IPS-11a (cell line): ENCODE results near the gene HS6ST3.
"Not testable (repeated sequence)": the region's sequence is repeated elsewhere in the genome, so short reads cannot be mapped to it uniquely, and the experiment has no call there.

Experiments used
- H3K4me3 ChIP-seq: one replicate; pipeline ENCODE4 v1.5.1; 2013; ENCODE audit warnings: low read depth, low read length, control low read depth

The HS6ST3 gene

DNA sequence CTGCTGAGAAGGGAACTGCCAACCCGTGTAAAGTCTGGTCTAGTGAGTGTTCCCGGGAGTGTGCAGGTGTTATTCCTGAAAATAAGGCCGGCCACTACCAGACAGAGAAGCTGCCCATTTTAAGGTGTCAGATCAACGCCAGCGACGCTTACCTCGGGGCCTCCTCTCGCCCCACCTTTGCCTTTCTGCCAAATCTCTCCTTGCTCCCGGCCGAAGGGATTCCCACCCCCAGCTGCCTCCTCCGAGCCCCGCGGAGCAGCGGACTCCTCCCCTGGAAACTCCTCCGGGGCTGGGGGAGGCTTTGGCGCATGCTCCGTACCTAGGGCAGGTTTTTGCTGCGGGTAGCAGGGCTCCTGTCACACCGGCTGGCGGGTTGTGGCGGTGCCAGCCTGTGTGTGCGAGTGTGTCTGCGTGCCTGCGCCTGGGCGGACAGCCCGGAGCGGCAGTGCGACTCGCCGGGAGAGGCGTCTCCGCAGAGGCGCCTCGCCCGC lies at the start of gene HS6ST3:
Gene HS6ST3, plus strand, starts transcription at position 359 of the 491 bp plus-strand sequence.
- peak within 1 kb of the TSS; percentile 66 for H3K4me3 ChIP-seq

DNA sequence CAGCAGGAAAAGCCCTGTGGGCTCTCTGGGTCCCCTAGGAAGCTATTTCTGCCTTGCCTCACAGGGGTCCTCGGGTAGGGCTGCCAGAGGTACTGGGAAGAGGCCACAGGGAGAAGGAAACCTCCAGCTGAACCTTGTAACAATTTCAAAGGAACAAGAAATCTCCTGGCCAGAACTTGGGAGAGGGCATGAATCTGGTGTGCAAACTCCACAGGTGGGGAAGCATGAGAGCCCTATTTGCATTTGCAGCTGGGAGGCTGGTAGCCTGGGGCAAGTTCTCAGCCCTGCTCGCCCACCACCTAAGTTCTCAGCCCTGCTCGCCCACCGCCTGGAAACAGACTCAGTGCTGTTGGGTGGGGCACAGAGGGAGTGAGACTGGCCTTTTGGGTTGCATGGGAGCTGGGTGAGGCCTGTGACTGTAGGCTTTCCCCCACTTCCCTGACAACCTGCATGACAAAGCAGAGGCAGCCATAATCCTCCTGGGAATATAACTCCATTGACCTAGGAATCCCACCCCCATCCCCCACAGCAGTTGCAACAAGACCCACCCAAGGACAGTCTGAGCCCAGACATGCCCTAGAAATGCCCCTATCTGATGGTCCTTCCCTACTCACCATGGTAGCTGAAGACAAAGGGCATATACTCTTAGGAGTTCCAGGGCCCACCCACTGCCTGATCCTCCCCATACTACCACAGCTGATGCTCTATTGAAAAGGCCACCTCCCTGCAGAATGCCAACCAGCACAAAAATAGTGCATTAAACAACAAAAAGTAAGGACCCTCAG lies 48.4 kb upstream of the HS6ST3 start:
- no peak overlapping the region for H3K4me3 ChIP-seq

DNA sequence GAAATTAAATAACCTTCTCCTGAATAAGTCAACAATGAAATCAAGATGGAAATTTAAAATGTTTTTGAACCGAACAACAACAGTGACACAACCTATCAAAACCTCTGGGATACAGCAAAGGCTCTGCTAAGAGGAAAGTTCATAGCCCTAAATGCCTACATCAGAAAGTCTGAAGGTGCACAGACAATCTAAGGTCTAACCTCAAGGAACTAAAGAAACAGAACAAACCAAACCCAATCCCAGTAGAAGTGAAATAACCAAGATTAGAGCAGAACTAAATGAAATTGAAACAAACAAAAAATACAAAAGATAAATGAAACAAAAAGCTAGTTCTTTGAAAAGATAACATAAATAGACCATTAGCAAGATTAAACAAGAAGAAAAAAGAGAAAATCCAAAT lies 45.7 kb upstream of the HS6ST3 start:
- no peak overlapping the region for H3K4me3 ChIP-seq

DNA sequence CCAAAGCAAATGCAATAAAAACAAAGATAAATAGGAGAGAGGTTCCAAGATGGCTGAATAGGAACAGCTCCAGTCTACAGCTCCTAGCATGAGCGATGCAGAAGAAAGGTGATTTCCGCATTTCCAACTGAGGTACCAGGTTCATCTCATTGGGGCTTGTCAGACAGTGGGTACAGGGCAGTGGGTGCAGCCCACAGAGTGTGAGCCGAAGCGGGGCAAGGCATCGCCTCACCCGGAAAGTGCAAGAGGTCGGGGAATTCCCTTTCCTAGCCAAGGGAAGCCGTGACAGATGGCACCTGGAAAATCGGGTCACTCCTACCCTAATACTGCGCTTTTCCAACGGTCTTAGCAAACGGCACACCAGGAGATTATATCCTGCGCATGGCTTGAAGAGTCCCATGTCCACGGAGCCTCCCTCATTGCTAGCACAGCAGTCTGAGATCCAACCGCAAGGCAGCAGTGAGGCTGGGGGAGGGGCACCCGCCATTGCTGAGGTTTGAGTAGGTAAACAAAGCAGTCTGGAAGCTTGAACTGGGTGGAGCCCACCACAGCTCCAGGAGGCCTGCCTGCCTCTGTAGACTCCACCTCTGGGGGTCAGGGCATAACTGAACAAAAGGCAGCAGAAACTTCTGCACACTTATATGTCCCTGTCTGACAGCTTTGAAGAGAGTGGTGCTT lies 43.3 kb upstream of the HS6ST3 start:
- not testable (repeated sequence) for H3K4me3 ChIP-seq

DNA sequence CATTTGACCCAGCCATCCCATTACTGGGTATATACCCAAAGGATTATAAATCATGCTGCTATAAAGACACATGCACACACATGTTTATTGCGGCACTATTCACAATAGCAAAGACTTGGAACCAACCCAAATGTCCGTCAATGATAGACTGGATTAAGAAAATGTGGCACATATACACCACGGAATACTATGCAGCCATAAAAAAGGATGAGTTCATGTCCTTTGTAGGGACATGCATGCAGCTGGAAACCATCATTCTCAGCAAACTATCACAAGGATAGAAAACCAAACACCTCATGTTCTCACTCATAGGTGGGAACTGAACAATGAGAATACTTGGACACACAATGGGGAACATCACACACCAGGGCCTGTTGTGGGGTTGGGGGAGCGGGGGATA lies 39.0 kb upstream of the HS6ST3 start:
- not testable (repeated sequence) for H3K4me3 ChIP-seq

DNA sequence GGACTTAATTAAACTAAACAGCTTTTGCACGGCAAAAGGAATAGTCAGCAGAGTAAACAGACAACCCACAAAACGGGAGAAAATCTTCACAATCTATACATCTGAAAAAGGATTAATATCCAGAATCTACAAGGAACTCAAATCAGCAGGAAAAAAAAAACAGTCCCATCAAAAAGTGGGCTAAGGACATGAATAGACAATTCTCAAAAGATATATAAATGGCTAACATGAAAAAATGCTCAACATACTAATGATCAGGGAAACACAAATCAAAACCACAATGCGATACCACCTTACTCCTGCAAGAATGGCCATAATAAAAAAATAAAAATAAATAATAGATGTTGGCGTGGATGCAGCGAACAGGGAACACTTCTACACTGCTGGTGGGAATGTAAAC lies 38.4 kb upstream of the HS6ST3 start:
- H3K4me3 ChIP-seq: not testable (repeated sequence)

DNA sequence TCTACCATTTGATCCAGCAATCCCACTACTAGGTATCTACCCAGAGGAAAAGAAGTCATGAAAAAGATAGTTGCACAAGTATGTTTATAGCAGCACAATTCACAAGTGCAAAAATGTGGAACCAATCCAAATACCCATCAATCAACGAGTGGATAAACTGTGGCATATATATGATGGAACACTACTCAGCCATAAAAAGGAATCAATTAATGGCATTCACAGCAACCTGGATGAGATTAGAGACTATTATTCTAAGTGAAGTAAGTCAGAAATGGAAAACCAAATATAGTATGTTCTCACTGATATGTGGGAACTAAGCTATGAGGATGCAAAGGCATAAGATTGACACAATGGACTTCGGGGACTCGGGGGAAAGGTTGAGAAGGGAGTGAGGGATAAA lies 38.0 kb upstream of the HS6ST3 start:
- not testable (repeated sequence) for H3K4me3 ChIP-seq

DNA sequence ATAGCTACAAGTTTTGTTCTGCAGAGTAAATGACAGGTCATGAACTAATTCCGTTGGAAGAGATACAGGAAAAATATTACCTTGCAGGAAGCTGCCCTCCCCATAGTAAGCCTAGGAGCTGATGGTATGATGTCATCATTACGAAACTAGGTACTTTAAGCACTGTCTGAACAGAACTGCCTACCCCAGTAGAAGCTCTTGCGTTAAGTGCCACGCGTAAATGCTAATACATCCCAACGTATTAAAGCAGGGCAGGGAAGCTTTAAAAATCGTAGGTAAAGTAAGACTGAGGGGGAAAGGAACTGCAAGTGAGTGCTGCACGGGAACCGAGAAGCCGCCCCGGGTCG lies 37.3 kb upstream of the HS6ST3 start:
- peak overlapping the region; percentile 95 for H3K4me3 ChIP-seq

DNA sequence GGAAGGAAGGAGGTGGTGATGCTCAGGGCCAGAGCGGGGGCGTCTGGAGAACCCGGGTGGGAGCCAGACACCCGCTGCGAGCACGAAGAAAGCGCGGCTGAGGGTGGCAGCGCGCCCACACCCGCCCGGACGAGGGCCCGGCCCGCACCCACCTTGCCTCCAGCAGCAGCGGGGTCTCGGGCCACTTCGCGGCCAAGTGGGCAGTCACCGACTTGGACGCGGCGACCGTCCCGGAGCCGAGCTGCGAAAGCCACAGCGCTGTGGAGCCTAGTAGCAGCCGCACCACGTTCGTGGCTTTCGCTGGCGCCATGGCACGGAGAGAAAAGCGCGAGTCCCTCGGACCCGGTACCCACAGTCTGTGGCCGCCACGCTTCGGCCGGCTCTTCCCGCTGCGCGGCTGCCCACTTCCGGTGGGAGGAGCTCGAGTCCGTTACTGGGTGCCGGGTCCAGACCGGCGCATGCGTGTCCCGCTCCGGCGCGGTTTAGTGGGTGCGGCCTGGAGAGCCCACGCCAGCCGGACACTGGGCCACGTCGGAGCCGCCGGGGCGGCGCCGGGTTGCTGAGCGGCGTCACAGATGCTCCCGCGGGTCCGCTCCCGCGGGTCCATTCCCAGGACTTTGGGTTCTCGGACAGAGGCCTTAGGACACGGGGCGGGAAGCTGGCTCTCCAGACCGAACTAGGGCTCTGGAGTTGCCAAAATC lies 36.8 kb upstream of the HS6ST3 start, which contains the start of gene UGGT2:
Gene UGGT2, minus strand, starts transcription at position 399 of the 701 bp plus-strand sequence. Its CDS starts 89 bp downstream, at position 310.
- H3K4me3 ChIP-seq: peak within 1 kb of the TSS; percentile 95

DNA sequence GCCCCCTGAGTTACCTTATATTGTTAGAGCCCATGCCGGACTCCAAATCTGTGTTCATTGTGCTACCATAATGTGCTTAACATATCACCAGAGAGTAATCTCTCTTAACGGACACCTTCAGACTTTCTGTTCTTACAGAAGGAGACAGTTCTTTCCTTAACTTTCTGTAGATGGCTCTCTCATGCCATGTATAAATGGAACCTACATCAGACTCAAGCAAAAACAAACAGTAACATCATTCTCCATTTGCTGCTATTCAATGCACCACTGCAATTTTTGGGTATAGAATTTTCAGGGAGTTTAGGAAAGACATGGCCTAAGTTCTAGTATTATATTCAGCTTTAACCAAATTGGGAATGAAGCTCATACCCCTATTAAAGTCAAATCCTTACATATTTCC lies 24.1 kb upstream of the HS6ST3 start:
- H3K4me3 ChIP-seq: no peak overlapping the region

DNA sequence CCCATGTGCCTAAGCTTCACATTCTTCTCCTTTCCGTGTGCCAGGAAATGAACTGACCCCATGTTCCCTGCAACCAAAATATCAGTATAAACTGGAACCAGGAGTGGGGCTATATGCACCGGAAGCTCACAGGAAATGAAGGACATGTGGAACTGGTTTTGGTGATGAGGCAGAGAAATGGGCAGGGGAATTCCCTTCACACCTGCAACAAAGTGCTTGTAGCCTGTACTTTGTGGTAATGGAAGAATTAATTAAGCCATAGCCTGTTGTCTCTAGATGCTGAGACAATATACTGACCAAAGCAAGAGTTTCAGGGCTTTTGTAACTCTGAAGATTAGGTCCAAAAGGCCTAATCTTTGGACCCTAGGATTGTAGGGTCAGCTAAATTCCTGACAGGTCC lies 21.2 kb upstream of the HS6ST3 start:
- H3K4me3 ChIP-seq: no peak overlapping the region

DNA sequence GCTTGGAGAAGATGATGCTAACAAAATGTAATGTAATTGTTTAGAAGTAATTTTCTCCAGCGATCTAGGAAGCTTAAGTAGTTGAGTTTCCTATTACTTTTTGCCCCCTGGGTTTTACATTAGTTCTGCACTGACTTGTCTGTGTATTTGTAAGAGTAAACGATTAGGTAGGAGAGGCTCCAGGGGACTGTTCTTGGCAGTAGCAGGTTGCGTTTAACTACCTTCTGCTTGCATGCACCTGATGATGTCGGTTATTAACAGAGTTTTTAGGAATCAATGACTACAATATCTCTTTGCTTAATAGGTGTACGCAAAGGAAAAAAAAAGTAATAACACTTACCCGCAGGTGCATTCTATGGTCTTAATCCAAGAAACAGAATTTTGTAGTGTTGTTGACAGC lies 18.4 kb upstream of the HS6ST3 start:
- no peak overlapping the region for H3K4me3 ChIP-seq

DNA sequence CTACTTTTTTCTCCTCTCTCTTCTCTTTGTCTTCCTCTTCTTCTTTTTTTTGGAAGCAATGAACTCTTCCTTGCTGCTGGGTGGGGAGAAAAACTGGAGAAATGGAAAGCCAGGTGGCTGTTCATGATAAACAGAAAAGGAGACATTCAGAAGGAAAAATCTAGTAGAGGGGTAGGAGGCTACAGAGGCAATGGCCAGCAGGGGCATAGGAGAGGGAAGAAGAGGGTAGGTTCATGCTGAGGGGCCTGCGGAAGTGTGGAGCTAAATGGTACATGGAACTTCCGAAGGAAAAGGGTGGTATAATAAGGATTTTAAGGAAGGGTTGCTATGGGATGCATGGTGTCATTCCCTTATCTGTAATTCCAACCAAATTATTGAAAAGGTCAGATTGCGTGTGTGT lies 17.5 kb upstream of the HS6ST3 start:
- no peak overlapping the region for H3K4me3 ChIP-seq

DNA sequence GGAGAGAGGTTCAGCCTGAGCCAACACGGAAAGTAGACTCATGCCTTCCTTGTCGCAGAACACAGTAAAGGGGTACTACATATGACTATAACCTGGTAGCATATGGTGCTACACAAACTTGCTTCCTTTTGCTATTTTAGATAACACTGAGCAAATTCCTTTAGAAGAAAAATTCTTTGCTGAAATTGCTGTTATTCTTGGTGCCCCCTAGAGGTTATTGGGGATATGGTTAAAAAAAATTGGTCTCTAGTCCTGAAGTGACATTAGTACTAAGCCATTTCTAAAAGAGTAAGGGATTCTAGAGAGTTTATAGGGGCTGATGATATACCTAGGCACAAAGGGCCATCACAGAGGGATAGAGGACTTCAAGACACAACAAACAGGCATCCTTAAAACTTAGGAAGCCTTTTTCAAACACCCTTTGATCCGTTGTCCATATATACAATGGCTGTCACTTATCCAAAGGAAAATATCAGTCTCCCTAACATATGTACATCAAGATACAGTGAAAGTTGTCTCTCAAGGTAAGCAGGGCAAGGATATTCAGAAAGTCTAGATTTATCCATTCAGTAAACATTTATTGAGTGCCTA lies 13.9 kb upstream of the HS6ST3 start:
- H3K4me3 ChIP-seq: no peak overlapping the region

DNA sequence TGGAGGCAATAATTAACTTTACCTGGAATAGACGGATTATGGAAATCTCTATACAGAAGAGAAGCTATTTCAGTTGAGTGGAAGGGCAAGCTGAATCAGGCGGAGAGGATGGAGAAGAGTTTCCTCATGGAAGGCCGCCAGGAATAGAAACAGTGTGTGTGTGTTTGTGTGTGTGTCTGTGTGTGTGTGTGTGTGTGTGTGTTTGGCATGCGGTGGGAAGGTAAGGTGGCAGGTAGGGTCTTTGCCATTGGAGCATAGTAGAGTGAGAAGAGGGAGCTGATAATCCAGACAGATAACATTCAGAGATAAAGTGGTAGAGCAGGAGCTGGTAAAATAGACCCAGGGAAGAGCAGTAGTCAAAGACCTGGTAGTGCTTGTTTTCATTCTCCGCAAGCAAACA lies 9.2 kb upstream of the HS6ST3 start:
- no peak overlapping the region for H3K4me3 ChIP-seq

DNA sequence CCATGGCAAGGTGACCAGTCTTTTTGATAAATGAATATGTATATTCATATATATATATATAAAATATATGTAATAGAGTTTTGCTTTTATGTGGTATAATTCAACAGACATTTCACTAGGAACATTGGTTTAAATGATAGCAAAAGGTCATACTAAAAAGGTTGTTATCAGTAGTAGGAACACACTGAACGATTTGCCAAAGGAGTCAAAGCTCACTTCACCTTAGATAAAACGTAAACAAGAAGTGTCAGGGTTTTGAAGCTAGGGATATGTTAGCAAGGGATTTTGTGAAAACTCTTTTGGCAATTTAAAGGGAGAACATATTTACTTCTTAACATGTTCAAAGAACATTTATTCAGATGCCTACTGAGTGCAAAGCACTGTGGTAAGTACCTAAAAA lies 8.0 kb upstream of the HS6ST3 start:
- H3K4me3 ChIP-seq: no peak overlapping the region

DNA sequence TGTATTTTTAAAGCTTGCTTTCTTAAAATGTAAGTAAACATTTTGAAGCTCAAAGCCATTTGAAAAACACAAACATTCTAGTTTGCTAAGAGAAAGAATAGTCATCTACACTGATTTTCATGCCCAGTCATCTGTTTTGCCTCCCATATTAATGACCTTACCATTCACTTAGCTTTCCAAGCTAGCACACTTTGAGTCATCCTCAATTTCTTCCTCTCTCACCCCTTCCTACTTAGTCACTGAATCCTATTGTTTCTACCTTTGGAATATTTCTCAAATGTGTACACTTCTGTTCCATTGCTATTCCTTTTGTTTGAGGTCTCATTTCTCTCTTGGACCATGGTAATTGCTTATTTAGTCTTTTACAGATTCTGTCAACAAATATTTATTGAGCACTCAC lies 7.3 kb upstream of the HS6ST3 start:
- H3K4me3 ChIP-seq: no peak overlapping the region

DNA sequence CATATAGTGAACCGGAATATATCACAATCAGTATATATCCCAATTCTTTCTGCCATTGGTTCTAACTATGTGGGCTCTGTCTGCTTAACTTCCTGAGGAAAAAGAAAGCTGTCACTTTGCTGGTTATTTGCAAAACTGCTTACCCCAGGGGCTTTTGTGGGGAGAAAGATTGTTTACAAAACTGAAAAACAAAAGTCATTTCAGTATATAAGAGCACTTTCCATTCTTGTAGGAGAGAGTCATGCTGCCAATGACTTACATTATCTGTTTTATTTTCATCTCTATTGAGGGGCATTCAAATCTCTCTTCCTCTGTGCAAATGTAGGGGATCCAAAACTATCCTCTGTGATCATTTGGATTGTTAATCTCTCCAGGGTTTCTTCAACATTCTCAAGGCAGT lies 3.2 kb upstream of the HS6ST3 start:
- H3K4me3 ChIP-seq: no peak overlapping the region

DNA sequence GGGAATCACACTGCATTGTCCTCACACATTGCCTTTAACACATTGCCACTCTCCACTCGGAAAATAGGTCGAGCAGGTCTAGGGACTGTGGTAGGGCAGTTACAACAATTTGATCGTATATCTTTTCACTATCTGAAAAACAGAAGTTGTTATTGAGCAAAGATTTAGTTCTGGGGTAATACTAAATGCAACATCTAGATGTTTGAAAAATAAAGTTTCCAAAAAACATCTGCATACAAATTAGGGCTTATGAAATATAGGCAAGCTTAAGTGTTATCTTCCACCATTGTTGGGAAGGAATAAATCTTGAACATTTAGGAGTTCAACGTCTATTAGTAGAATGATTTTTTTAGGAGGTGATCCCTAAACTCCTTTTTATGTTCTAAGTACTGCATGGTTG lies 768 bp upstream of the HS6ST3 start:
- peak overlapping the region; percentile 62 for H3K4me3 ChIP-seq

DNA sequence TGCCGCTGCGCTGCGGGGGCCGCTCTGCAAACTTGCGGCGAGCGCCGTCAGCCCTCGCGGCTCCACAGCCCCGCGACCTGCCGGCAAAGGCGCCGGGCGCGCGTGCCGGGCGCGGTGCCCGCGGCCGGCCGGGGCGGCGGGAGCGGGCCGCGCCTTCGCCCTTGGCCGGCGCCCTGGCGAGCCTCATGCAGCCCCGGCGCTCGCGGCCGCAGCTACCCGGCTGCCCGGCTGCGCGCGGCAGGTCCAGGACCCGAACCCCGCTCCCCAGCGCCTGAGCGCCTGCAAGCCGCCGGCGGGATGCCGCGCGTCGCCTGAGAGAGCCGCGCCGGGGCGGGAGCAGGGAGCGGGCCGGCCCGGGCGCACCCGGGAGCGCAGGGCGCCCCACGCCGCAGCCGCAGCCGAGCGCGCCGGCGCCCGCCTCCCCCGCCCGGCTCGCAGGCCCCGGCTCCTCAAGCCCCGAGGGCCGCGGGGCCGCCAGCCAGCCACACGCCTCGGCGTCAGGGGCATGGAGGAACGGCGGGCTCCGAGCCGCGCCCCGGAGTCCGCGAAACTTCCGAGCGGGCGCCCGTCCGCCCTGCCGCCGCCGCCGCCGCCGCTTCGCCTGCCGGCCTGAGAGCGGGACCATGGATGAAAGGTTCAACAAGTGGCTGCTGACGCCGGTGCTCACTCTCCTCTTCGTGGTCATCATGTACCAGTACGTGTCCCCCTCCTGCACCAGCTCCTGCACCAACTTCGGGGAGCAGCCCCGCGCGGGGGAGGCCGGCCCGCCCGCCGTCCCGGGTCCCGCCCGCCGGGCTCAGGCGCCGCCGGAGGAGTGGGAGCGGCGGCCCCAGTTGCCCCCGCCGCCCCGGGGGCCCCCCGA lies 564 bp downstream of the HS6ST3 start:
- peak overlapping the region; percentile 66 for H3K4me3 ChIP-seq
